ENCODE measurements around the gene IFT57. TPM values are rescaled to one million over a fixed set of nuclear protein-coding genes. Genes with fewer than 3 reads are reported as not detected.
A peak's percentile ranks its signal among the peaks of the same experiment; 100 is the strongest.

IFT57 gene
- total RNA-seq, 4 donors from 2014 or later = 38.2 to 78.0 (median 57.4) TPM

DNA sequence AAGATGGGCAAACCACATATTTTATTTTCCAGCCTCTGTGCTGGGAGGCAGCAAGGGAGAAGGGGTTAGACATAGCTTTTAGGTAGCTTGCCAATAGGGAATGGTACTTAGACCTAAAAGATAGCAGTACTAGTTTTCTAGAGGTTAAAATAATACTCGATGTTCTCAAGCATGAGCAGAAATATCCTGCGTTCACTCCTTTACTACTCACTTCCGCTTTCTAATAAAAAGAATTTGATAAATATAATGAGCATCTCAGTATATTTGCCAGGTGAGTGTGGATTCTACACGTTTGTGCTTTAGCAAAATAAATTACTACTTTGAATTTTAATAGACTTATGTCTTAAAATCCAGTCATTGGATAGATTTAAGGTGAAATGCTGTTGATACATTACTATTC, 92.0 kb downstream of the IFT57 start:
- Histone ChIP-seq H3K9me3 (no peaks in the 10 kb centered on the region), H3K36me3 (no peaks in the 10 kb centered on the region), H3K27me3 (no peaks in the 10 kb centered on the region), H3K27ac (no peak overlapping the region), H3K4me3 (no peak overlapping the region), H3K4me1 (peaks cover 0 to 34% (median 6%) of the 10 kb centered on the region in 4 donors)
- WGBS, 2 donors (ENCODE audit: low coverage in 1 of 2) = 64 to 90% methylated on average over 4 of the region's 4 CpGs
- in situ Hi-C loops (cut with MboI; ENCODE audit: low pct_ligation_motif_present in 1 of 4, low pct_unique_long_range_greater_than_20kb in 1 of 4, low sequenced_read_pairs in 3 of 4) = no loop called here
- no peak for TF ChIP-seq POLR2A (IDR thresholded peaks at IDR 0.05)
- no peak for TF ChIP-seq POLR2AphosphoS5 (IDR thresholded peaks at IDR 0.05)
- no peak for TF ChIP-seq EP300 (IDR thresholded peaks at IDR 0.05; ENCODE audit: low read depth)
- TF ChIP-seq, protein P1, sequence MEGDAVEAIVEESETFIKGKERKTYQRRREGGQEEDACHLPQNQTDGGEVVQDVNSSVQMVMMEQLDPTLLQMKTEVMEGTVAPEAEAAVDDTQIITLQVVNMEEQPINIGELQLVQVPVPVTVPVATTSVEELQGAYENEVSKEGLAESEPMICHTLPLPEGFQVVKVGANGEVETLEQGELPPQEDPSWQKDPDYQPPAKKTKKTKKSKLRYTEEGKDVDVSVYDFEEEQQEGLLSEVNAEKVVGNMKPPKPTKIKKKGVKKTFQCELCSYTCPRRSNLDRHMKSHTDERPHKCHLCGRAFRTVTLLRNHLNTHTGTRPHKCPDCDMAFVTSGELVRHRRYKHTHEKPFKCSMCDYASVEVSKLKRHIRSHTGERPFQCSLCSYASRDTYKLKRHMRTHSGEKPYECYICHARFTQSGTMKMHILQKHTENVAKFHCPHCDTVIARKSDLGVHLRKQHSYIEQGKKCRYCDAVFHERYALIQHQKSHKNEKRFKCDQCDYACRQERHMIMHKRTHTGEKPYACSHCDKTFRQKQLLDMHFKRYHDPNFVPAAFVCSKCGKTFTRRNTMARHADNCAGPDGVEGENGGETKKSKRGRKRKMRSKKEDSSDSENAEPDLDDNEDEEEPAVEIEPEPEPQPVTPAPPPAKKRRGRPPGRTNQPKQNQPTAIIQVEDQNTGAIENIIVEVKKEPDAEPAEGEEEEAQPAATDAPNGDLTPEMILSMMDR (IDR thresholded peaks at IDR 0.05) = no peak
- DNase-seq = no peak
- intact Hi-C loops (cut with DNase I; ENCODE audit: low total_unique reads) = no loop called here

DNA sequence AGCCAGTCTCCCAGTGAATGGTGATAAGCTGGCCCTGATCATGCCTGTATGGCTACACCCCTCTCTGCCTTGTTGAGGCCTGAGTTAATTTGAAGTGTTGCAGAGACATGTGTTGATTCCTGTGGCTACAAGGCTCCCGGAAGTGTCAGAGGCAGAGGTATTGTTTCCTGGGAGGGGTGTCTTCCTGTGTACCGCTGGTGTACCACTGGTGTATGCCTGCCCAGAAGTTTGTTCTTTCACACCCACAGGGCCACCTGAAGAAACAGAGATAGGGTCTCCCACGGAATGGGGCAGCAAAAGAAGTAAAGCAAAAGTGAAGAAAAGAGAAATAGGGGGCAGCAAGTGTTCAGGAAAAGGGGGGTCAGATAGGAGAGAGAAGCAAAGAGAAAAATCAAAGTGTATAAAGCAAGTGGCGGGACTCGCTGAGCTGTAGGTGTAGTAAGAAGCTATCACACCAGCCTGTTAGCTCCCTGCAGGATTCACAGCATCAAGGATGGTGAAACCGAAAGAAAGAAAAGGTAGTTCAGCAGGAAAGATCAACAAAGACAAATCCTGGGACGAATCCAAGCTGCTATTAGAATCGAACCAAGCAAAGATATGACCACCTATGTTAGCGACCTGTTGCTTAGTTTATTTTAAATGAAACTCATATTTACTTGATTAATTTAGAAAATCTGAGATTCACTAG, 94.8 kb downstream of the IFT57 start:
- peak; percentile 37 for DNase-seq
- in situ Hi-C loops (cut with MboI; ENCODE audit: low pct_ligation_motif_present in 1 of 4, low pct_unique_long_range_greater_than_20kb in 1 of 4, low sequenced_read_pairs in 3 of 4) (no loop called here), intact Hi-C loops (cut with DNase I; ENCODE audit: low total_unique reads) (no loop called here)
- no peak overlapping the region for H3K4me3 ChIP-seq
- 25 to 46% methylated on average over 9 of the region's 9 CpGs for WGBS, 2 donors (ENCODE audit: low coverage in 1 of 2)
- H3K27ac ChIP-seq = peak overlapping the region in 3 of 4 donors; percentile 13 to 38 (median 37)
- no peaks in the 10 kb centered on the region for H3K36me3 ChIP-seq
- no peaks in the 10 kb centered on the region for H3K27me3 ChIP-seq
- H3K9me3 ChIP-seq = no peaks in the 10 kb centered on the region
- TF ChIP-seq POLR2AphosphoS5 (IDR thresholded peaks at IDR 0.05) (no peak), EP300 (IDR thresholded peaks at IDR 0.05; ENCODE audit: low read depth) (no peak), POLR2A (IDR thresholded peaks at IDR 0.05) (no peak)
- TF ChIP-seq, protein P1 (IDR thresholded peaks at IDR 0.05) = no peak
- H3K4me1 ChIP-seq = peaks cover 0 to 24% (median under 1%) of the 10 kb centered on the region in 4 donors

DNA sequence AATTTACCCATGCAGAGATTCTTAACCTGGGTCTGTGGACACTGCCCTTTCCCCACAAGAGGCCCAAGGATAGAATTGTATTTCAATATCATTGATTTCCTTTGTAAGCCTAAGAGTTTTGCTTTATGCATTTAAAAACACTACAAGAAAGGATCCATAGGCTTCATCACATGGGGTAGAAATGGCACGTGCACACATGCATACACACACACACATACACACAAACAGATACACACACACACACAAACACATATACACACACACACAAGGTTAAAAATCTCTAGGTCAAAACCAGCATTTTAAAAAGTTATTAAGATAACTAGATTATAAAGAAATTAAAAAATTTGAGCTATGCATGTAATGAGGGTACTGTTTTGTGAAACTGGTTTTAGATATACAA, 95.9 kb downstream of the IFT57 start:
- H3K4me3 ChIP-seq = no peak overlapping the region
- peaks cover 0 to 14% (median 0%) of the 10 kb centered on the region in 4 donors for H3K4me1 ChIP-seq
- no peaks in the 10 kb centered on the region for H3K9me3 ChIP-seq
- H3K27me3 ChIP-seq = no peaks in the 10 kb centered on the region
- H3K27ac ChIP-seq = peak overlapping the region in 1 of 4 donors; percentile 43
- intact Hi-C loops (cut with DNase I; ENCODE audit: low total_unique reads) (no loop called here), in situ Hi-C loops (cut with MboI; ENCODE audit: low pct_ligation_motif_present in 1 of 4, low pct_unique_long_range_greater_than_20kb in 1 of 4, low sequenced_read_pairs in 3 of 4) (no loop called here)
- no peak for DNase-seq
- TF ChIP-seq, protein P1 (IDR thresholded peaks at IDR 0.05) = no peak
- no peak for TF ChIP-seq POLR2AphosphoS5 (IDR thresholded peaks at IDR 0.05)
- no peak for TF ChIP-seq EP300 (IDR thresholded peaks at IDR 0.05; ENCODE audit: low read depth)
- TF ChIP-seq POLR2A (IDR thresholded peaks at IDR 0.05) = no peak
- no peaks in the 10 kb centered on the region for H3K36me3 ChIP-seq
- 64 to 100% methylated on average over 1 of the region's 1 CpG for WGBS, 2 donors (ENCODE audit: low coverage in 1 of 2)

DNA sequence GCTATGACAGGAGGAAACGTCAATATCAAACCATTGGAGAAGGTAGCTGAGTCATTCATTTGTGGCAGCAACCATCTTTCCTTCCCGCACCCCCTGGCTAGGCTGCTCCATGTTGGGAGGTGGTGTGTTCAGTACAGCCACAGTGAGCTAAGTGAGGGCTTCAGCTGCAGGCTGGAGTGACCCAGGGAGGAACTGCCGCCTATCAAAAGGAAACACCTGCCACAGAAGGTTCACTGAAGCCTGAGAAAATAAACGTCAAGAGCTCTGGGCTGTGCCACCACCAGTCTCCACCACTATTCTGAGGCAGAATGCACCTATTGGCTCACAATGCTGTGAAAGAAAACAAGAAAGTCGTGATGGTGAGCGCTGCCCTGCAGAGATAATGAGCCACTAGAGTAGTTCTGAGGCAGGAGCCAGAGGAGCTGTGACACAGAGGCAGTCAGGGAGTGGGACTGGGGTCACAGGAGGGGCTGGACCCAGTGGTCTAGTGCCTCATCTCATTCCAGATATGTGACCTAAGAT, 96.6 kb downstream of the IFT57 start:
- Histone ChIP-seq H3K4me3 (no peak overlapping the region), H3K36me3 (no peaks in the 10 kb centered on the region), H3K27me3 (no peaks in the 10 kb centered on the region), H3K27ac (peak overlapping the region in 3 of 4 donors; percentile 22 to 55 (median 43)), H3K9me3 (no peaks in the 10 kb centered on the region), H3K4me1 (peaks cover 0 to 14% (median 0%) of the 10 kb centered on the region in 4 donors)
- peak; percentile 53 for DNase-seq
- TF ChIP-seq POLR2AphosphoS5 (IDR thresholded peaks at IDR 0.05) = peak in 2 of 3 donors; percentile 22 to 41
- TF ChIP-seq, protein P1 (IDR thresholded peaks at IDR 0.05) = no peak
- peak; percentile 38 for TF ChIP-seq POLR2A (IDR thresholded peaks at IDR 0.05)
- TF ChIP-seq EP300 (IDR thresholded peaks at IDR 0.05; ENCODE audit: low read depth) = no peak
- intact Hi-C loops (cut with DNase I; ENCODE audit: low total_unique reads) = no loop called here
- 50% methylated on average over 6 of the region's 6 CpGs; no CpG with 5 or more reads in 1 of the 2 donors for WGBS, 2 donors (ENCODE audit: low coverage in 1 of 2)
- in situ Hi-C loops (cut with MboI; ENCODE audit: low pct_ligation_motif_present in 1 of 4, low pct_unique_long_range_greater_than_20kb in 1 of 4, low sequenced_read_pairs in 3 of 4) = no loop called here

Data from transverse colon (tissue), 4 donors.